ACHN (cell line): Measurements from ENCODE around the gene FN3K.
"Not testable (repeated sequence)": the region's sequence is repeated elsewhere in the genome, so short reads cannot be mapped to it uniquely, and the experiment has no call there.

Source experiments
- DNase-seq: peaks from one replicate; pipeline ENCODE4 v3.0.0-alpha.2; 2015
- in situ Hi-C: cut with HindIII; loops from 2 replicates; pipeline ENCODE4 v1.10.0; 2017; ENCODE audit warnings: low sequenced_read_pairs, low pct_ligation_motif_present, low pct_unique_long_range_greater_than_20kb

Gene FN3K

DNA sequence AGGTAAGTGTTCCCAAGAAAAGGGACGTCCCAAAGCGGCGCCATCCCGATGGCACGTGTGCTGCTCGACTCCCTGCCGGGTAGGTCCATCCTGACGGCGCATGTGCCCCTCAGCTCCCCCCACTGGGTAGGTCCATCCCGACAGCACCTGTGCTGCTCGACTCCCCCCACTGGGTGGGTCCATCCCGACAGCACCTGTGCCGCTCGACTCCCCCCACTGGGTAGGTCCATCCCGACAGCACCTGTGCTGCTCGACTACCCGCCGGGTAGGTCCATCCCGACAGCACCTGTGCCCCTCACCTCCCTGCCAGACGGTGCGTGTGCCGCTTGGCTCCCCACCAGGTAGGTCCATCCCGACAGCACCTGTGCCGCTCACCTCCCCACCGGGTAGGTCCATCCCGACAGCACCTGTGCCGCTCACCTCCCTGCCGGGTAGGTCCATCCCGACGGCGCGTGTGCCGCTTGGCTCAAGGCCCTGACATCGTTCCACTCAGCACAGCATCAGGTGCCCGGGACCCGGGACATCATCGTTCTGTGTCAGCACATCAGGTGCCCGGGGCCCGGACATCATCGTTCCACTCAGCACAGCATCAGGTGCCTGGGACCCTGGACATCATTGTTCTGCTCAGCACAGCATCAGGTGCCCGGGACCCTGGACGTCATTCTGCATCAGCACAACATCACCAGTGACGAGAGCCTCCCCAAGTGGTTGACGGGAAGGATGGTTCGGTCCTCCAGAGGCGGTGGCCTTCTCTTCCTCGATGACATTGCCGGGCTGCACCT, 5.7 kb upstream of the FN3K start:
- DNase-seq: no peak
- in situ Hi-C loops: no loop called here

DNA sequence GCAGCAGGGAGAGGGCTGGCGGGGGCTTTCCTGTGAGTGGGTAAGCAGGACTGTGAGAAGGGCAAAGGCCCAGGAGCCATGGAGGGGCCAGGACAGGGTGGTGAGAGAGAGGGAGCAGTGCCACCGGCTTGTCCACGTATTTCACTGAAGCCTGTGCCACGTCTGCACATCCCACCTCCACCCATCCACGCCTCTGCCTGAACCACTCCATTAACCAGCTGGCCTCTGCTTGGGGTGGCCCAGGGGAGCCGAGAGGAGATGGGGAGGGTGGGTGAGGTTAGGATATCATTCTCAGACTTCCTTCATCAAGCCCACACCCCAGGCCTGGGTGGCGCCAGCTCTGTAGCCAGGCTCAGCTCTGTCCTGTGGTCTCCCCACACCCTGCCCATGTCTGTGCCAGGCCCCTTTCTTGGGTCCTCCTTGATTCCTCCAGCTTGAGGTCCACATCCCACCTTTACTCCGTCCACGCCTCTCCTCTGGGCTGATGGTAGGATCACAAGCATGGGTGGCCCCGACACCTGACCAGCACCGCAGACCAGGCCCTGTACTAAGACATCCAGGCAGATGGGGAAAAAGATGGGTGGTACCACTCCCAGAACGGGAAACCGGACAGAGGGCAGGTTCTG, 3.2 kb upstream of the FN3K start:
- DNase-seq: no peak

GRCh38 chr17:82736511-82737185, 1.2 kb downstream of the FN3K start:
- no peak for DNase-seq
- in situ Hi-C loops: no loop called here

More for the DNA sequence above, 3.2 kb upstream of the FN3K start:
- in situ Hi-C loops: no loop called here

- DNase-seq: no peak
- in situ Hi-C loops: no loop called here
Measured at GRCh38 chr17:82737967-82738877, 2.8 kb downstream of the FN3K start.

- in situ Hi-C loops: no loop called here
- DNase-seq: no peak
Measured at GRCh38 chr17:82740906-82741759, 5.7 kb downstream of the FN3K start.

- no peak for DNase-seq
- in situ Hi-C loops: no loop called here
Measured at GRCh38 chr17:82743344-82744219, 8.2 kb downstream of the FN3K start.

DNA sequence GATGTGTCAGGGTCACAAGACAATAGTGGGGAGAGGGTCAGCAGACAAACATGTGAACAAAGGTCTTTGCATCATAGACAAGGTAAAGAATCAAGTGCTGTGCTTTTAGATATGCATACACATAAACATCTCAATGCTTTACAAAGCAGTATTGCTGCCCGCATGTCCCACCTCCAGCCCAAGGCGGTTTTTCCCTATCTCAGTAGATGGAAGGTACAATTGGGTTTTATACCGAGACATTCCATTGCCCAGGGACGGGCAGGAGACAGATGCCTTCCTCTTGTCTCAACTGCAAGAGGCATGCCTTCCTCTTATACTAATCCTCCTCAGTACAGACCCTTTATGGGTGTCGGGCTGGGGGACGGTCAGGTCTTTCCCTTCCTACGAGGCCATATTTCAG, 9.3 kb downstream of the FN3K start:
- DNase-seq, in situ Hi-C loops: not testable (repeated sequence)

DNA sequence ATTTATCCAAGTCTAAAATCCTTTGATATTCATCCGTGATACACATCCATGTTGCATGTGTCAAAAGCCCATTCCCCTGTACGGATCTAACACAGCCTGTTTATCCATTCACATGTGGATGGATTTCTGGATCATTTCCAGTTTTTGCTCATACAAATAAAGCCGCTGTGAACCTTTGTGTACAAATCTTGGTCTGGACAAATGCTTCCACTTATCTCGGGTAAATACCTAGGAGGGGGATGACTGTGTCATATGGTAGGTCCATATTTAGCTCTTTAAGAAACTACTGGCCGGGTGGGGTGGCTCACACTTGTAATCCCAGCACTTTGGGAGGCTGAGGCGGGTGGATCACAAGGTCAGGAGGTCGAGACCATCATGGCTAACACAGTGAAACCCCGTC, 10.1 kb downstream of the FN3K start:
- in situ Hi-C loops: no loop called here
- DNase-seq: no peak

DNA sequence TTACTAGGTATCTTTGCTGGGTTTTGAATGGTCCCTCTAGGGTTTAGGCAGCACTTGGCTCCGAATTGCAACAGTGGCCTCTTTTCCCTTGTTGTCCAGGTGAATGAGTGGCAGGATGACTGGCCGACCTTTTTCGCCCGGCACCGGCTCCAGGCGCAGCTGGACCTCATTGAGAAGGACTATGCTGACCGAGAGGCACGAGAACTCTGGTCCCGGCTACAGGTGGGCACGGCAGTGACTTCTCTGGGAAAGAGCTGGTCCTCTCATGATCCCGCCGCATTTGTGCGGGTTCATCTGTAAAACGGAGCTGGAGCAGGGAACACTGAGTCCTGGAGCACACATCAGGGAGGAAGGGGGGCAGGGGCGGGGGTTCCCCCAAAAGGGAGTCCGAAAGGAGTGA, 13.3 kb downstream of the FN3K start:
- no peak for DNase-seq
- in situ Hi-C loops: no loop called here

GRCh38 chr17:82750241-82750908, 15.0 kb downstream of the FN3K start:
- in situ Hi-C loops: no loop called here
- DNase-seq: no peak

DNA sequence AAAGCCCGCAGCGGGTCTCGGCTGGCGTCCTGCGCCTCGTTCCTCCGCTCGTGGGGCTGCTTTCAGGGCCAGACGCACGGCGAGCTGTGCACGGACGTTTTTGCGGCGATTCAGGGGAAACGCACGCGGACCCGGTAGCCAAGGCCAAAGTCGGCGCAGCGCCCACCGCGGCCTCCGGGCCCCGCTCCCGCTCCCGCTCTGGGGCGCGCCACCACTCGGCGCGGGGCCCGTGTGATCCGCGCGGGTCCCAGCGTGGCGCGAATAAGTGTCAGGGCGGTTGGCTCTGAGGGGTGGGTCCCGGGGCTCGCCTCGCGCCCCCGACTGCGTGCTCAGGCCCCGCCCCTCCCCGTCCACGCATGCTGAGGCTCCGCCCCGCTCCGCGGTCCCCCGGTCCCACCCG, 15.8 kb downstream of the FN3K start:
- DNase-seq: no peak
- in situ Hi-C loops: no loop called here

DNA sequence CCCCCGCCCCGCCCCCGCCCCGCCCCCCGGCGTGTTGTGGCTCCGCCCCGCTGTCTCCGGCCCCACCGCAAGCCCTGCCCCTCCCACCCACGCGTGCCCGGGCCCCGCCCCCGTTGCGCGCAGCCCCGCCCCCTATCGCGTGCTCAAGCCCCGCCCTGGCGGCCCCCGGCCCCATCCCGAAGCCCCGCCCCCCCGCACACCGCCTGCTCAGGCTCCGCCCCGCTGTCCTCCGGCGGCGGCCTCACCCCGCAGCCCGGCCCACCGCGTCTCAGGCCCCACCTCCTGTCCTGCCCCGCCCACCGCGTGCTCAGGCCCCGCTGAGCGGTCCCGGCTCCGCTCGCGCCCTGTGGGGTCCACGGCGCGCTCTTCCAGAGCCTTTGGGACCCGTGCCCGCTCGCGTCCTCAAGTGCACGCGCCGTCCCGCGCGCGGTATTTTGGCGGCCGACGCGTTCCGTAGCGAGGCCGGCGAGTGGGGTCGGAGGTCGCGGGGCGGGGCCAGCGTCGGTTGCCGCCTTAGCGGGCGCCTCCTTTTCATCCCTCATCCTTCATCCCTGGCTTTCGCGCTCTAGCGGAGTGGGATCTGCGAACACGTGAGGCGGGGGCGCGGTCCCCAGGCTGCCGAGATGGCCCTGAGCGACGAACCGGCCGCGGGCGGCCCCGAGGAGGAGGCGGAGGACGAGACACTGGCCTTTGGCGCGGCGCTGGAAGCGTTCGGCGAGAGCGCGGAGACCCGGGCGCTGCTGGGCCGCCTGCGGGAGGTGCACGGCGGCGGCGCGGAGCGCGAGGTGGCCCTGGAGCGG, 16.4 kb downstream of the FN3K start, which contains the start of gene TBCD:
TBCD (plus strand) TSS at position 495 of the 800 bp plus-strand sequence; CDS start at position 624, 129 bp downstream.
- in situ Hi-C loops: no loop called here
- peak; percentile 87 for DNase-seq

DNA sequence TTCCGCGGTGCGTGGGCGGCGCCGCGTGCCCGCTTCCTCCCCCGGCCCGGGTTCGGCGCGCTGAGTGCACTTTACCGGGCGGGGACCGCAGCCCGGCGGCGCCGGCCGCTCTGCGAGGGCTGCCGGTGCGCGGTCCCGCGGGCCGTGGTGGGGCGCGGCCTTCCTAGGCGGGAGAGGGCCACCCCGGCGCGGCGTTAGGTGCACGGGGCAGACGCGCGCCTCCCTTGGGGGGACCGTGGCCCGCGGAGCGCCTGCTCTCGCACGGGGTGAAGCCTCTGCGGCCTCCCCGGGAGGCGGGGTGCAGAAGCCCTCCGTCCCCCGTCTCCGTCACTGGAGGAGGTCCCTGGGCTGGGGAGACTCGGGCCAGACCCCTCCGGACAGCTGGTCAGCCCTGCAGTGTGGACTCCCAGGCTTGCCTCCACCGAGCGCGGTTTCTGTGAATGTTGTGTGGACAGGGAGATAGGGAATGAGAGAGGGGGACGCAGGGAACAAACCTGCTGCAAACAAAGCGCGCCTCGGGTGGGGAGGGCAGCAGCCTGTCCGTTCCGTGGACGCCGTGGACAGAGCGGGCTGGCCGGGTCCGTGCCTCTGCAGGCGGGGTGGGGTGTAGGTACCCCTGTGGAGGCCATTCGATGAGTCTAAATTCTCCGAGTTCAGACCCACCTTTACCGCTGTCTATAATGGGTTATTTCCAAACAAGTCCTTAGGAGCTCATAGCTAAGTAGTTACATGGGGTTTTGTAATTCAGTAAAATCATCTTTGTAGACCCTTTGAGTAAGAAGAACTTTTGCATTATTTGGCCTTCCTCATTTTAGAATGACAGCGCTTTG, 17.2 kb downstream of the FN3K start:
- in situ Hi-C loops: no loop called here
- peak; percentile 36 for DNase-seq

DNA sequence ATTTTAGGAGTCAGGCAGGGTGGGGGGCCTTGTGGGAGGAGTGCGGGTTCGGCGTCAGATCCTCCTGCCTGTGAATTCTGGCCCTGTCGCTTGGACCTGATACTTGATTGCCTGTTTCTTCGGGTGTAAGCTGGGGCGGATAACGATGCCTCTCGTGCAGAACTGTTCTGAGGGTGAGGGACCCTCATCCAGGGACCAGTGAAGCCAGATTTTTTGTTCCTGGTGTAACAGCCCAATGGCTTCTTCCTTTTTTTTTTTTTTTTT, 17.7 kb downstream of the FN3K start:
- DNase-seq: no peak
- in situ Hi-C loops: no loop called here
